Measurements from ENCODE around the gene AMPH.

- TF ChIP-seq POLR2AphosphoS5 (IDR thresholded peaks at IDR 0.05) (no peak), CTCF (IDR thresholded peaks at IDR 0.05) (no peak)
Observed at GRCh38 chr7:38518541-38518940, 112.6 kb downstream of the AMPH start.
